NT2/D1 (cell line): ENCODE data around the gene TTC5.
A peak's percentile ranks its signal among the peaks of the same experiment; 100 is the strongest.

ENCODE experiments used
- DNase-seq: peaks from one replicate; pipeline ENCODE4 v3.0.0-alpha.2; 2011; ENCODE audit warnings: low read depth, low spot score
- H3K27me3 ChIP-seq: 2 replicates; pipeline ENCODE4 v1.6.0; 2011; ENCODE audit warnings: mild to moderate bottlenecking; ENCODE audit not compliant: insufficient read length, insufficient read depth
- H3K36me3 ChIP-seq: 2 replicates; pipeline ENCODE4 v1.6.1; 2011; ENCODE audit warnings: mild to moderate bottlenecking, low read length, mixed read lengths; ENCODE audit not compliant: insufficient read depth, insufficient read length
- H3K4me1 ChIP-seq: 2 replicates; pipeline ENCODE4 v1.5.1; 2011; ENCODE audit not compliant: insufficient read depth, insufficient read length
- H3K4me3 ChIP-seq: 2 replicates; pipeline ENCODE4 v1.5.1; 2011; ENCODE audit warnings: low read depth; ENCODE audit not compliant: insufficient read length
- H3K9ac ChIP-seq: 2 replicates; pipeline ENCODE4 v1.6.0; 2011; ENCODE audit warnings: low read depth; ENCODE audit not compliant: insufficient read length
- H3K9me3 ChIP-seq: 2 replicates; pipeline ENCODE4 v1.5.1; 2011; ENCODE audit warnings: mild to moderate bottlenecking, low read length; ENCODE audit not compliant: insufficient read depth
- SUZ12 ChIP-seq: IDR thresholded peaks from 2 replicates; pipeline ENCODE4 v1.6.1; 2011; ENCODE audit not compliant: insufficient read length, insufficient read depth; ENCODE audit errors: extremely low read depth
- YY1 ChIP-seq: IDR thresholded peaks from 2 replicates; pipeline ENCODE4 v1.6.1; 2011; ENCODE audit not compliant: insufficient read length, insufficient read depth
- ZNF274 ChIP-seq: IDR thresholded peaks from 2 replicates; pipeline ENCODE4 v1.6.1; 2011; ENCODE audit warnings: mild to moderate bottlenecking, low read depth, low read length

TTC5 gene

GRCh38 chr14:20331053-20331613 is 25.4 kb upstream of the TTC5 start:
- Histone ChIP-seq H3K9ac (peak overlapping the region; percentile 44), H3K4me1 (peaks cover 5% of the 10 kb centered on the region), H3K9me3 (no peaks in the 10 kb centered on the region), H3K4me3 (peak overlapping the region; percentile 19), H3K27me3 (no peaks in the 10 kb centered on the region), H3K36me3 (peaks cover 43% of the 10 kb centered on the region)
- TF ChIP-seq SUZ12 (no peak), ZNF274 (no peak), YY1 (no peak)
- DNase-seq: no peak

DNA sequence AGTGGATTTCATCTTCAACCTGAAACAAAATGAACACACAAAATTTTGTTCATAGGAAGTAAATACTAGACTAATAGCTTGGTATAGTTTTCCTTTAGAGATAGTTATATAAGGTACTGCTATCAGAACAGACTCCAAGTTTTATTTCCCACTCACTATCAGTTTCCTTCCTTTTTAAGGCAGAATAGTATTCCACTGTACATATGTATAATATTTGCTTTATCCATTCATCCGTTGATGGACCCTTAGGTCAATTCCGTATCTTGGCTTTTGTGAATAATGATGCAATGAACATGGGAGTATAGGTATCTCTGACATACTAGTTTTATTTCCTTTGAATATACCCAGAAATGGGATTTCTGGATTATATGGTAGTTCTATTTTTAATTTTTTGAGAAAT is 23.6 kb upstream of the TTC5 start:
- no peaks in the 10 kb centered on the region for H3K27me3 ChIP-seq
- H3K9ac ChIP-seq: no peak overlapping the region
- H3K36me3 ChIP-seq: peaks cover 57% of the 10 kb centered on the region
- H3K4me3 ChIP-seq: no peak overlapping the region
- H3K9me3 ChIP-seq: no peaks in the 10 kb centered on the region
- no peak for DNase-seq
- peaks cover 5% of the 10 kb centered on the region for H3K4me1 ChIP-seq
- no peak for TF ChIP-seq SUZ12
- TF ChIP-seq YY1: no peak
- TF ChIP-seq ZNF274: no peak

DNA sequence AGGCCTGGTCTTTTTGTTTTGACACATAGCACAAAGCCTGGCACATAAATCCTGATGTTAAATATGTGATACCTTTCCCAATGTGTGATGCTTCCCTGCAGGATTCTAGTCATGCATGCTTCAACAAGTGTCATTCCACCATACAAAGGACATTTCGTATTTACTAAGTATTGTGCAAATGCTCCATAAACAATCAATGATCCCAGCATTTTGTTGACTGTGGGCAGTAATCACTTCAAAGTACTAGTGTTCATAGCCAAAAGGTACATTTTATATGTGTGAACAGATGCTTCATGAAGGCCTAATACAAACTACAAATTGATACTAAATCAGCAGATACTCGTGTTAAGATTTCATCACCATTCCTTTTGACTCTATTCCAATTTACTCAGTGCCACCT is 23.0 kb upstream of the TTC5 start:
- DNase-seq: no peak
- H3K4me3 ChIP-seq: no peak overlapping the region
- H3K9me3 ChIP-seq: no peaks in the 10 kb centered on the region
- TF ChIP-seq ZNF274: no peak
- TF ChIP-seq YY1: no peak
- no peak for TF ChIP-seq SUZ12
- no peak overlapping the region for H3K9ac ChIP-seq
- no peaks in the 10 kb centered on the region for H3K27me3 ChIP-seq
- peaks cover 59% of the 10 kb centered on the region for H3K36me3 ChIP-seq
- H3K4me1 ChIP-seq: peaks cover 5% of the 10 kb centered on the region

DNA sequence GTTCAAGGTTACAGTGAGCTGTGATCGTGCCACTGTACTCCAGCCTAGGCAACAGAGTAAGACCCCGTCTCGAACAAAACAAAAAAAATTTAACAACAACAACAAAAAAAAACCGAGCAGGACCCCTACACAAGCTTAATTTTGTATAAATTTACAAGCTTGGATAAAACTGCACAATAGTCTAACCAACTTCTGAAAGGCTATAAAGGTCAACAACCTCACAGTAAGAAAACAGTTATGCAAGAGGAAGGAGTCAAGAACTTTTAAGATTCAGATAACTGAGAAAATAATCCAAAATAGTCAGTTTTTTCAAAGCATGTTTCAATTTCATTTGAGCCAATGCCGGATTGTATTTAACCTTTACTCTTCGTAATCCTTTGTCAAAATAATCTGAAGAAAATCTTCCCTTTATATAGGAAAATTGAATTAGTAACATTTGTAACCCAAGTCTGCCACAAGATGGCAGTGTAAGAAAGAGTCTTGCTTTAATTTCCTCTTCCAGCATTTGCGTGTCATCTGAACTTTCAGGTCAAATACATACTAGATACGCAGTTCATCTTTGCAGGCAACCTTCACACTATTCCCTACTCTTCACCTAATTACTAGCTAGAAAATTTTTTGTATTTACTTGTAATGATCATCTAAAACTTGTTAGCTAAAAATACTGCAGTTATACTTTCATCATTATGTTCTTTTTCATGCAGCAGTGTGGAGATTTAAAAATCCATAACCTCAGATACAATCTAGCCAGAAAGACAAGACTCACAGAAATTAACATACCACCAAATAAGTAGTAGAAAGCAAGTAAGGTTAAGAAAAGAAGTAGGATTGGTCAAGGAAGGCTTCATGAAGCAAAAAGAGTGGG is 21.5 kb upstream of the TTC5 start:
- Histone ChIP-seq H3K9me3 (no peaks in the 10 kb centered on the region), H3K4me1 (peaks cover 5% of the 10 kb centered on the region), H3K4me3 (no peak overlapping the region), H3K27me3 (no peaks in the 10 kb centered on the region), H3K36me3 (peaks cover 71% of the 10 kb centered on the region), H3K9ac (no peak overlapping the region)
- no peak for DNase-seq
- TF ChIP-seq YY1 (no peak), ZNF274 (no peak), SUZ12 (no peak)

- no peak overlapping the region for H3K4me3 ChIP-seq
- H3K4me1 ChIP-seq: no peaks in the 10 kb centered on the region
- peaks cover 82% of the 10 kb centered on the region for H3K36me3 ChIP-seq
- no peak for TF ChIP-seq ZNF274
- TF ChIP-seq YY1: no peak
- no peak for TF ChIP-seq SUZ12
- no peaks in the 10 kb centered on the region for H3K9me3 ChIP-seq
- H3K27me3 ChIP-seq: no peaks in the 10 kb centered on the region
- no peak overlapping the region for H3K9ac ChIP-seq
- DNase-seq: no peak
Observed at GRCh38 chr14:20317720-20318119, 12.0 kb upstream of the TTC5 start.

DNA sequence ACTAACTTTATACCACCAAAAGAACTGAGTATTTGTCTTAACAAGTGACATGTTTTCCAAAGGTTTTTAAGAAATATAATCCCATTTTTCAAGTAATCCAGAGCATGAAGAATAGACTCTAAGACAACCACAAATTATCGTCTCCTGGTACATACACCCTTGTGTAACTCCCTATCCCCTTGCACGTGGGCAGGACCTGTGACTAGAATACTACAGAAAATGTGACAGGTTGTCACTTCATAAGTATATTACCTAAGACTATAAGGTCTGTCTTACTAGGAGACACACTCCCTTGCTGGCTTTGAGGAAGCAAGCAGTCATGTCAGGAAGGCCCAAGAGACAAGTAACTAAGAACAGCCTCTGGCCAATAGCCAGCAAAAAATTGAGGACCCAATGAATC is 8.3 kb upstream of the TTC5 start:
- Histone ChIP-seq H3K4me1 (no peaks in the 10 kb centered on the region), H3K9ac (no peak overlapping the region), H3K9me3 (no peaks in the 10 kb centered on the region; the same call in 1 of the 2 replicates), H3K36me3 (peaks cover 69% of the 10 kb centered on the region), H3K4me3 (no peak overlapping the region), H3K27me3 (no peaks in the 10 kb centered on the region)
- TF ChIP-seq YY1: no peak
- TF ChIP-seq SUZ12: no peak
- TF ChIP-seq ZNF274: no peak
- no peak for DNase-seq

- no peaks in the 10 kb centered on the region for H3K27me3 ChIP-seq
- H3K9me3 ChIP-seq: no peaks in the 10 kb centered on the region
- peaks cover 10% of the 10 kb centered on the region for H3K36me3 ChIP-seq
- no peak overlapping the region for H3K9ac ChIP-seq
- TF ChIP-seq YY1 (no peak), SUZ12 (no peak), ZNF274 (no peak)
- H3K4me3 ChIP-seq: no peak overlapping the region
- DNase-seq: no peak
- no peaks in the 10 kb centered on the region for H3K4me1 ChIP-seq
Observed at GRCh38 chr14:20306079-20306423, 300 bp upstream of the TTC5 start.
